Head of caudate nucleus (tissue), 42 donors: ENCODE measurements around the gene CTIF.

Source experiments
- DNase-seq, 42 donors: peaks; one replicate each; pipeline versions ENCODE4 v3.0.0 to v3.0.0-alpha.2; 2020 to 2021; ENCODE audit warnings: mixed read lengths in 7 of 42
- intact Hi-C: fragments of 100-400 bp; cut with DNase I; formaldehyde crosslinking; loops from one replicate; pipeline ENCODE4 v1.15.0; 2022

CTIF gene

DNA sequence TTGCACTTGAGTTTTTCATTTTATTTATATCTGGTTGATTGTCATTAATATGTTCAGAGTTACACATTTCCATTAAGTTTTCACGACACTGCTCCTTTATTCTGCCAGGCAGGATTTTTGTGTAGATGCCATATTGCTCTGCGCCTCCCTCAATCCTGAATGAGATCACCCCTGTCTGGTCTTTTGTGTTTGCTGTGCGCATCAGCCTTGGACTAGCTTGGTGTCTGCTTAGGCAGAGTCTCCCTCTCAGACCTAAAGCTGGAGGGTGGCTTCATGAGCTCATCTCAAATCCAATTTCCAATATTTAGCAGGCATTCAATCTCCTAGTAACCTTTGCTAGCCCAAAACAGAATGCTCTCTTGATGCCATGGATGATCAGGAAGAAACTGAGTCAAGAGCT lies 274.5 kb downstream of the CTIF start:
- intact Hi-C loops: no loop called here
- peak in 16 of 42 donors; percentile 1 to 30 (median 6) for DNase-seq

DNA sequence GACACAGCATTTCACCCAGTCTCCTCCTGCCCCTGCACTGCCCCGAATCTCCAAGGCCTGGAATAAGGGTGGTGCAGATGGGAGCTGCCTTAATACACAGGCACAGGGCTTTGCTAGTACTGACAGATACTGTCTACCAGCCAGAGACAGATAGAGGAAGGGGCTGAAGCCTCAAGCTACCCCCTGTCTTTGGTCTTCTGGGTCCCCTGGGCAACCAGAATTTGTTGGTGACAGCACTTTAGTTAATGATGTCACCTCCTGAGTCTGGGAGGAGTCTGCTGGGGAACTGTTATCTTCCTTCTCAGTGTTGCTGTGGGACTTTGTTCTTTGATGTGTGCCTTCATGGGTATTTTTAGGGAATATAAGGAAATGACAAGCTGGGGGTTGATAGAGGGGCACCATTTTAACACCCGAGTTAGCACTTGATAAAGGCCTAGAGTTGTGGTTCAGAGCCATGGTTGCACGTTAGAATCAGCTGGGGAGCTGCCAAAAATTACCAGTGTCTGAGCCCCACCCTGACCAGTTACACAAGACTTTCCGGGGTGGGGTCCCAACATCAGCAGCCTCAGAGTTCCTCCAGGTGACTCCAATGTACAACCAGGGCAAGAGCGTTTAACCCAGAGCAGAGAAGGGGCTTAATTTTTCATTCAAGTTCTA lies 275.1 kb downstream of the CTIF start:
- DNase-seq: peak in 16 of 42 donors; percentile 1 to 27 (median 8)
- intact Hi-C loops: no loop called here

DNA sequence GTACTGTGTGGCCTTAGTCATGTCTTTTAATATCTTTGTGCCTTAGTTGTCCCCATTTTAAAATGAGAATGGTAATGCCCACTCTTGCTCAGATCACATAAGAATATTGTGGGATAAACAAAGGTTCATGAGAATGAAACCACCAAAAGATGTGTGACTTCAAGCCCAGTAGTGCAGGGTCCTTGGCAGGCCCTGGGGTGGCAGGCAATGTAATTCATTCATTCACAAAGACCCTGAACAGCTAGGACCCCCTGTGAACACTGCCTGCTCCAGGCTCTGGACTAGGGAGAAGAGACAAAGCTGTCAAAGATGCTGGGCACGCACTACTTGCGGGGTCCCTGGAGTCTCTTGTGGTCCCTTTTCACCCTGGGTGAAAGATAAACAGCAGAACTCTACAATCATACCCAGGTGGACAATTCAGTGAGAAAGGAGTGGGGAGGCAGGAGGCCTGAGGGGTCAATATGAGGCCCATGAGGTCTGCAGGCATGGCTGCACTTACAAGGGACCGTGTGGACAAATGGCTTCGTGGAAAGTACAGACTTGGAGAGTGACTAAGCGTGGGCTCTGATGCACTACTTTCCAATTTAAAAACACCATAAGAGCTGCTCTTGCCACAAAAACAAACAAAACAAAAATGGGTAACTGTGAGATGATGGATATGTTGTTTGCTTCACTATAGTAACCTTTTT lies 275.8 kb downstream of the CTIF start:
- DNase-seq: peak in 13 of 42 donors; percentile 2 to 17 (median 7)
- intact Hi-C loops: no loop called here

DNA sequence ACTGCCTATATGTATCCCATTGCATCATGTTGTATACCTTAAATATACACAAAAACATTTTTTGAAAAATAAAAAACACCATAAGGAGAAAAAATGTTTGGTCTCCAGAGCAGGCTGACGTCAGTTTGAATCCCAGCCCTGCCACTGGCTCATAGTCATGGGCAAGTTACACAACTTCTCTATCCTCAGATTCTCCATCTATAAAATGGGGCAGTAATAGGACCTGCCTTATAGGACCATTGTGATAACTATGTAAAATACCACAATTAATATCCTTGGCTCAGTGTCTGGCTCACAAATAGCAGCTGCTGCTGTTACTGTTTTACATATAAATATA lies 276.3 kb downstream of the CTIF start:
- intact Hi-C loops: no loop called here
- DNase-seq: peak in 3 of 42 donors; percentile 4 to 7 (median 4)

DNA sequence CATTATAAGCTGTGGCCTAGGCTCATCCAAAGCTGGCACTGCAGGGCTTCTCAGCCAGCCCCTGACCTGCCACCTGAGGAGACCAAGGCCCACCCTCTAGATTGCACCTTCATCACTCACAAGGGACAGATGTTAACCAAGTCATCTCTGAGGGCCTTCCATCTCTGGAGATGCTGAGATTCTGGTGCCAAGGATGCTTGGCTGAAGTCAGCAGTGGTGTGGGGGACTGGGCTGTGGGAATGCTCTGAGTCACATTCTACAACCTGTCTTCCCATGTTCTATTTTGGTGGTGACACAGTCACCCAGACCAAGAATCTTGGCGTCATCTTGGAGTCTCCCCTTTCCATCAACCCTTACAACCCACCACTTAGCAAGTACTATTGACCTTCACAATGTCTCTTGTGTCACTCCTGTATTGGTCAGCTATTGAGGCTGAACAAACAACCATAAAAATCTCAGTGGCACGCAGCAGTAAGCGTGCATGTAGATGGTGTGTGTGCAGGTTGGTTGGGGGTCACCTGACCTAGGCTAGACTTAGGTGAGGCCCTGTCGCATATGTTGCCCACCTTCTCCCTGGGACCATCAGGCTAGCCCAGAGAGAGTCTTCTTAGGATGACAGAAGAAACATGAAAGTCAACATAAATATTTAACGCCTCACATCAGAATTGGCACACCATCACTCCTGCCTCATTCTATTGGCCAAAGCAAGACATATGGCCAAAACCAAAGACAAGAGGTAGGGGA lies 276.9 kb downstream of the CTIF start:
- intact Hi-C loops: no loop called here
- DNase-seq: peak in 16 of 42 donors; percentile 1 to 34 (median 8)

DNA sequence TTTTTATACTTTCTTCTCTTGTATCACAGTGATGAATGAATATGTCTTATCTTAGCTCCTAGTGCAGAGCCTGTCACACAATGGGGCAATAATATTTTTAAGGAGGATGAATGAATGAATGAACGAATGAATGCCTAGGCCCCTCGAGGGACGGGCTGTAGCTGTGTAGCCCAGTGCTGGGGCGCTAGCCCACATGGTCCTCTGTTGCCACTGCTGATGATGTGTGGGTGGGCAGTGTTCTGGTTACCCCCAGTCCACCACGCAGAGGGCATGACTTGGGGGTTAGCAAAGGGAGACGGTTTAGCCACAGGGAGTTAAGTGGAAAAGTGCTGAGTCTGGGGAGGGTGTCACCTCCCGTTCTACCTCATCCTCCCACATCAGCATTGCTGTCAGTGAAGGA lies 277.7 kb downstream of the CTIF start:
- peak in 6 of 42 donors; percentile 1 to 29 (median 8) for DNase-seq
- intact Hi-C loops: no loop called here

DNA sequence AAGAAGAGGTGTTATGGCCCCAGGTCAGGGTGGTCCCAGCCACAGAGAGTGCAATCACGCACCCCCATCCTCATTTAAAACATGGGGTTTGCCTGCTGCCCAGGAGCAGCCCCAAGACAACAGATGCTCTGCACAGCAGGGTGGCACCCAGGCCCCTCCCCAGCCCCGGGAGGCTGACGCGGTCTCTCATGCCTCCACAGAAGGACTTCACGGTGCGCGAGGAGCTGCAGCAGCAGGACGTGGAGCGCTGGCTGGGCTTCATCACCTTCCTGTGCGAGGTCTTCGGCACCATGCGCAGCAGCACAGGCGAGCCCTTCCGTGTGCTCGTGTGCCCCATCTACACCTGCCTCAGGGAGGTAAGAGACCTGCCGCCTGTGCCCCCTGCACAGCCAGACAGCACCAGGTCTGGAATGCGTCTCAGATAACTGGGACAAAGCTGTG lies 278.2 kb downstream of the CTIF start:
- peak in 19 of 42 donors; percentile 2 to 21 (median 8) for DNase-seq
- intact Hi-C loops: no loop called here

DNA sequence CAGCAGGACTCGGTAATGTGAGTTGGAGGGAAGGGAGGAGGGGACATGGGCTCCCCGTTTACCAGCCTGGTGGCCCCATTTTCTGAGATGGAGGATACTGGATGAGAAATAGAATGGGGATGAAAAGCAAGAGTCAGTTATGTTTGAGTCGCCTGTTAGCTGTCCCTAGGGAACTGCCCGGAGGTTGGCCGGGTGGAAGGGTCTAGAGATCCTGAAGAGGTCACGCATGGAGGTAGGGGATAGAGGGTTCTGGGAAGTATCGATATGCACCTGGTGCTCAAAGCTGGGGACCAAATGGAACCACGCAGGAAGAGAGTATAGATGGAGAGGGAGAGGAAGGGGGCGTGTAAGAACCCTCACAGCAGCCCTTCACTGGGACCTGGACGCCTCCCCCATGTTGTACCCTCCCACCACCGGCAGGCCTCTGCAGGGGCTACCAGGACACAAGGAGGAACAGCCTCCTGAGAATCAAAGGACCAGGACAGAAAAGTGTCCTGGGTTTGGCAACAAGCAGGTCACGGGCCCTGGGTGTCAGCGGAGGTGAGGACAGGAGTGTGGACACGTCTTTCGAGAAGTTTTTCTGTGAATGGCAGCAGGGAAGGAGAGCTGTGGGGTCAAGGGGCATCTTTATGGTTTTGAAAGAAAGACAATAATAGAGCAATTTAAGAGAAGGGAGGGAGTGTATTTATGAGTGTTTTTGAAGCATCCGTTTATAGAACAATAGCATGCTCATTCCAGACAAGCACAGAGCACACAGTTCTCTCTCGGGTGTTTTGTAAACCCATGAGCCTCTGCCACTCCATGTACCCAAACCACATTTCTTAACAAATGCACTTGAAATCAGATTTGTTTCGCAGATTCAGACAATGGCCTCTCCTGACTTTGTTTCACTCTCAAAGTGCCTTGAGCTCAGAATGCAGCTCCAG lies 279.8 kb downstream of the CTIF start:
- peak in 20 of 42 donors; percentile 2 to 37 (median 11) for DNase-seq
- intact Hi-C loops: no loop called here

DNA sequence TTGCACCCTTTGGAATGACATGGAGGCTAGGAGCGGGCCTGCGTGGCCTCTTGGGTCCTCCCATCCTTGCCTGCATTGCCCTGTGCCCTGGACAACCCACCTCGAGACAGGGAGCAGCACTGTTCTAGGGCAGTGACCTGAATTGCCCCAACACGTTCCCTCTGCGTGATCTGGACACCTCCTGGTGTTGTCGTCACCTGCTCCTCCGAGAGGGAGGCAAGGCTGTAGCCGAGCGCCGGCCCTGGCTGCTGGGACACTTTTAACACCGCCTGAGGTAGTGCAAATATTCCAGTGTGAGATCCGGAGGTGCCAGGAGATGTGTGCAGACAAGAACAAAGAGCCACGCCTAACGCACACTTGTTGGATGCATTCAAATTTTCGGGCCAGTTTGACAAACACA lies 280.4 kb downstream of the CTIF start:
- intact Hi-C loops: no loop called here
- peak in 19 of 42 donors; percentile 1 to 30 (median 7) for DNase-seq

DNA sequence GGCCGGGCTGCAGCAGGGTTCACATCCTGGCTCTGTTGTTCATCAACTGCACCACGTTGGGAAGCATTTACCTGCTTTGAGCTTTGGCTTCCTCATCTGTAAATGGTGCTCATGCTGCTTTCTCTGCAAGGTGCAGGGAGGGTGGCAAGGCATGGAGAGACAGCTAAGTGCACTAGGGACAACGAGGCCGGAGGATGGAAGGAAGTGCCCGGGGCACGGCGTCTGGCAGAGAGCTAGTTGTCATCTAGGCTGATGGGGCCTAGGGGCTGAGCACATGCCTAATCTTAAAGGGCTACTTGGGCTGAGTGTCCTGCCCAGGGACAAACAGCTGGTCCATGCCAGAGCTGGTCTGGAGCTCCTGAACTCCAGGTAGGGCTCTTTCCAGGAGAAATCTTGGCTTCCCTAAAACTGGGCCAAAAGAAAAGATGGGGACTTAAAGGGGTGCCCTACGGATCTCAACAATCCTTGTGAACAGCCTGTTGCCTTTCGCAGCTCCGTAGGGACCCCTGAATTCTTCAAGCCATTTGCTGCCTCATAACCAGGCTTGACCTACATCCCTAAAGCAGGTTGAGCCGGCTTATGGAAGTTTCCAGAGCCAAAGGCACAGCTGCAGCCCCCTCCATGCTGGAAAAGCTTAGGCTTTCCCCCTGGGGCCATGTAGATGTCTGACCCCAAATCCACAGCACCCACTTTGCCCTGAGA lies 281.1 kb downstream of the CTIF start:
- DNase-seq: peak in 17 of 42 donors; percentile 1 to 34 (median 10)
- intact Hi-C loops: no loop called here

DNA sequence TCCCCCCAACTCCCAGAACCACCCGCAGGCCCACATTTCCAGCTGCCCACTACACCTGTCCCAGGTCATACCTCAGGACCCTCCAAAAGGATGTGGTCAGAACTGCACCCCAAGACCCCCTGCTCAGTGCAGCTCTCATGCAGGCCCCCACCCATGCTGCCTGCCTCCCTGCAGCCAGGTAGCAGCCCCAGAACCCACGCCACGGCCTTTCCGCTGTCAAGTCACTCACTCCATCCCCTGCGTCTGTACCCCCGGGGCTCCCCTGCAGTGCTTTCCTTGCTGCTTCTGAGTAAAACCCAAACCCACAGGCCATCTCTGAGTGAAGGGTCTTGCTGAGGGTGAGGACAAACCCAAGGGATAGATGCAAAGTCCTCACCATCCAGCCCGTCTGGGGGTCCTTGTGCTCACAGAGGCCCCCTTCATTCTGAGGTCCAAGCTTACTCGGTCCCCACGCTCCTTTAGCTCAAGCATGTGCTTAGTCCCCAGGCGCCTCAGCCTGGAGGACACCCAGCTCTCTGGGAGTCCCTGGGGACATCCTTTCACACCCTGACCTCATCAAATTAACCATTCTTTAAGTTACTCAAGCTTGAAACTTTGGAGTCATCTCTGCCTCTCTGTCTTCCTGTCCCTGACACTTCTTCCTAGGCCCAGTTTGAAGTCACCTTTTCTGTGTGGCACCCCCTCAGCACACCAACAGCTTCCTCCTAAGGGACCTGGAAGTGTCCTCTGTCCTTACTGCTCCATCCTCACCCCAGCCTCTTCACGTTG lies 281.8 kb downstream of the CTIF start:
- peak in 19 of 42 donors; percentile 0 to 23 (median 8) for DNase-seq
- intact Hi-C loops: no loop called here

DNA sequence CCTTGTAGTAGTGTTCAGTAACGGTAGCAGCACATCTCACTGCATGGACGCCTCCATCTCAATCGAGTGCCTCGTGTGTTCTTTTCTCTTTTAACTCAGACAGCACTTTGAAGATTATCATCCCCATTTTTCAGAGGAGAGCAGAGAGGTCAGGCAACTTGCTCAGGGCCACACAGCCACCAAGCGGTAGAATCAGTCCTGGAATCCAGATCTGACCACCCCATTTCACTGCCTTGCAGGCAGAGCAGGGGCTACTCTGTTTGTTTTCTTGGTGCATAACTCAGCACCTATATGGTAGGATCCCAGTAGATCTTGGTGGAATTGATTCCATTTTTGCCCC lies 282.4 kb downstream of the CTIF start:
- intact Hi-C loops: no loop called here
- peak in 7 of 42 donors; percentile 1 to 12 (median 6) for DNase-seq

DNA sequence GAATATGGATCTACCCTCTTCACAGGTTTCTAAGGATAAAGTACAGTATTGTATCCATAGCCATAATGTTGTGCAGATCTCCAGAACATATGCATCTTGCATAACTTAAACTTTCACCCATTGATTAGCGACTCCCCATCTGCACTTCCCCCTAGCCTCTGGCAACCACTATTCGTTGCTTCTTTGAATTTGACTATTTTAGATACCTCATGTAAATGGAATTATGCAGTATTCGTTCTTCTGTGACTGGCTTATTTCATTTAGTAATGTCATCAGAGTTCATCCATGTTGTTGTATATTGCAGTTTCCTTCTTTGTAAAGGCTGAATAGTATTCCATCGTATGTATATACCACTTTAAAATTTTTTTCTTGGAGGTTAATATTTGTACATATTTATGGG lies 283.0 kb downstream of the CTIF start:
- DNase-seq: no peak
- intact Hi-C loops: no loop called here

DNA sequence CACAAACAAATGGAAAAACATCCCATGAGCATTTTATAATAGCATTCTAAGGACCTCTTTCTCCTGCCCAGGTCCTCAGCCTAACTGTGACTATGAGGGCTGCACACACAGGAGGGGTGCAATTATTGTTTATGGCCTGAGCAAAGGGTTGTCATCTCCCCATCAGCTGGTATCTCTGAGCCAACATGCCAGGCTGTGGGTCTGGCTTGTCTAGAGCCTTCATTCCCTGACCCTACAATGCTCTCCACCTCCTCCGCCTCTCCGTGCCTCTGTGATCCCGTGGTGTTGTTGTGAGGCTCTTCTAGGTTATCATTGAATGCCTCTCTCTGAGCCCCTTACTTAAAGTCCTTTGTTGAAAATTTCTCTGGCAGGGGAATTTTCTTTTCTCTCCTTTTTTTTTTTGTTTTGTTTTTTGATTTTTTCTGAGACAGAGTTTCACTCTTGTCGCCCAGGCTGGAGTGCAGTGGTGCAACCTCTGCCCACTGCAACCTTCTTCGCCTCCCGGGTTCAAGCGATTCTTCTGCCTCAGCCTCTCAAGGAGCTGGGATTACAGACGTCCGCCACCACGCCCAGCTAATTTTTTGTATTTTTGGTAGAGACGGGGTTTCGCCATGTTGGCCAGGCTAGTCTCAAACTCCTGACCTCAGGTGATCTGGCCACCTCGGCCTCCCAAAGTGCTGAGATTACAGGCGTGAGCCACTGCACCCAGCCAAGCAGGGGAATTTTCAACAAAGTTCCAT lies 285.6 kb downstream of the CTIF start:
- DNase-seq: peak in 20 of 42 donors; percentile 1 to 36 (median 5)
- intact Hi-C loops: no loop called here

DNA sequence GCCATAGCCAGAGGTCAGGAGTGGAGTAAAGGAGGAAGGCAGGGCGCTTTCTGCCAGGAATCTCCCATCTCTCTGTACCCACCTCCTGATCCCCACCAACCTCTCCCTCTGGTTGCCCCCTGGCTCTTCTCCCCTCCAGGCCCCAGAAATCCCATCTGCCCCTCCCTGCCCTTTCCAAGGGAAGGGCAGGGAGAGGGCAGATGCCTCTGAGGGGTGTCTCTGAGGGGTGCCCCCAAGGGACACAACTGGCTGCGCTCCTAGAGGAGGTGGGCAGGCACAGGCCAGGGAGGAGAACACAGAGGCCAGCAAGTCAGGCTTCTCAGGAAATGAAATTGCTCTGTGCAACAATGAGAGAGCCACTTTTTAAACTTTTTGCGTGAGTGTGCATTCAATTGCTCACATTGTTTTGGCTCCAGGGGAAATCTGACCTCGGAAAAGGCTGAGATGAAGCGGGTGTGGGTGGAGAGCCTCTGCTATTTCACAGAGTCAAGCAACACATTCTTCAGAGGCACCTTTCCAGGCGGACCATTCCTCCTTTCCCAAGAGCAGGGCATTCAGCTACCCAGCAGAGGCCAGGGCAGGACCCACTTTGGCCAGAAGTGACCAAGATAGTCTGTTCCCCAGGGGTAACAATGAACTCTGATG lies 286.4 kb downstream of the CTIF start:
- intact Hi-C loops: no loop called here
- peak in 21 of 42 donors; percentile 2 to 43 (median 10) for DNase-seq

DNA sequence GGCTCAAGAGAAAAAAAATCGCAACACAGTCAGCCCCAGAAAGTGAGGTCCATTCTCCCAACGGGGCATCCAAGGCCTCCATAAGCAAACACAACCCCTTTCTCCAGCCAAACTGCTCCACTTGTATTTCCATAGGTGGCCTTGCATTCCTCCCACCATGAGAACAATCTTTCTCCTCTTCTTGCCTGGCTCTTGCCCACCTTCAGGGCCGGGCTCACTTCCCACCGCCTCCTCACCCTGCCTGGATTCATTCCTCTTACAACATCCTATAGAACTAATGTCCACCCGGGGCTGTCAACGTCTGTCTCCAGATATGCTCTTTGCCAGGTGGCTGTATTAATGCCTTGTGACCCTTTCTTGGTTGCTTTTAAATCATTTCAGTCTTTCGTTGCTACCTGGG lies 287.4 kb downstream of the CTIF start:
- DNase-seq: peak in 20 of 42 donors; percentile 0 to 31 (median 8)
- intact Hi-C loops: no loop called here
